BJ (cell line): ENCODE results near the gene C6orf89. TPM values are rescaled to one million over a fixed set of nuclear protein-coding genes. Genes with fewer than 3 reads are reported as not detected.

Source experiments
- CTCF ChIA-PET: fragments of 350-600 bp; formaldehyde crosslinking; extraction: SDS; loops from one replicate; lab custom pipeline; 2021; ENCODE audit warnings: antibody characterized with exemption, inconsistent platforms; lab: Yijun Ruan, JAX
- POLR2A ChIA-PET: fragments of 300-600 bp; sonication (Branson Sonifier 250); formaldehyde crosslinking; extraction: SDS; loops from one replicate; lab custom pipeline; 2021; ENCODE audit warnings: antibody characterized with exemption; lab: Charles Lee
- DNase-seq: peaks from one replicate; pipeline ENCODE4 v3.0.0-alpha.2; 2011; ENCODE audit warnings: low read depth
- H3K27me3 ChIP-seq: 2 replicates; pipeline ENCODE4 v1.6.0; 2011; ENCODE audit warnings: low read length; ENCODE audit not compliant: control insufficient read depth, insufficient read depth
- H3K36me3 ChIP-seq: 2 replicates; pipeline ENCODE4 v1.5.1; 2011; ENCODE audit warnings: low read length; ENCODE audit not compliant: control insufficient read depth, insufficient read depth
- H3K4me3 ChIP-seq: 2 replicates; pipeline ENCODE4 v1.5.1; 2011; ENCODE audit warnings: low read depth, mild to moderate bottlenecking, control low read depth, low read length
- CTCF ChIP-seq: IDR thresholded peaks from 2 replicates; pipeline ENCODE4 v1.5.1; 2011; ENCODE audit warnings: low read depth, mild to moderate bottlenecking, control low read depth, inconsistent platforms, low read length, moderate library complexity; ENCODE audit not compliant: insufficient read depth
- polyA plus RNA-seq: library from polyadenylated mRNA; depleted of rRNA; stranded (reverse); fragments of >200 nt; gene quantifications from 2 replicates; pipeline ENCODE4 v1.2.3, GENCODE V29; 2011

Gene C6orf89
- polyA plus RNA-seq, 1 experiment = 66.0 TPM

- ChIA-PET POLR2A (no interaction called here), CTCF (interaction anchor here (0.7 to 1.2 kb wide), 3 partner anchors 30 to 313 kb away, joined by 3 to 5 read pairs (median 3); no protein-coding TSS in a partner anchor)
- Histone ChIP-seq H3K36me3 (peaks cover 3% of the 10 kb centered on the region), H3K4me3 (no peak overlapping the region), H3K27me3 (no peaks in the 10 kb centered on the region)
- no peak for DNase-seq
- TF ChIP-seq CTCF = no peak
Measured at GRCh38 chr6:36906539-36907325, 21.0 kb downstream of the C6orf89 start.

- Histone ChIP-seq H3K36me3 (peaks cover 3% of the 10 kb centered on the region), H3K27me3 (no peaks in the 10 kb centered on the region), H3K4me3 (no peak overlapping the region)
- CTCF ChIA-PET = interaction anchor here (0.6 kb wide), 1 partner anchor 28 kb away, joined by 4 read pairs; no protein-coding TSS in a partner anchor
- POLR2A ChIA-PET = no interaction called here
- no peak for TF ChIP-seq CTCF
- DNase-seq = no peak
Measured at GRCh38 chr6:36907781-36908180, 22.0 kb downstream of the C6orf89 start.

- TF ChIP-seq CTCF = no peak
- H3K4me3 ChIP-seq = no peak overlapping the region
- POLR2A ChIA-PET = no interaction called here
- no peak for DNase-seq
- CTCF ChIA-PET = interaction anchor here (0.7 kb wide), 1 partner anchor 24 kb away, joined by 3 read pairs; no protein-coding TSS in a partner anchor
- peaks cover 3% of the 10 kb centered on the region for H3K36me3 ChIP-seq
- H3K27me3 ChIP-seq = no peaks in the 10 kb centered on the region
Measured at GRCh38 chr6:36908747-36909146, 23.0 kb downstream of the C6orf89 start.

- DNase-seq = no peak
- Histone ChIP-seq H3K4me3 (no peak overlapping the region), H3K36me3 (peaks cover 6% of the 10 kb centered on the region), H3K27me3 (no peaks in the 10 kb centered on the region)
- CTCF ChIA-PET = interaction anchor here (0.8 to 3.0 kb wide), 4 partner anchors 15 to 146 kb away, joined by 3 to 18 read pairs (median 3); partner anchors contain the start of gene C6orf89
- POLR2A ChIA-PET = no interaction called here
- no peak for TF ChIP-seq CTCF
Measured at GRCh38 chr6:36912030-36912454, 26.3 kb downstream of the C6orf89 start.

GRCh38 chr6:36912586-36912985 is 26.8 kb downstream of the C6orf89 start:
- H3K27me3 ChIP-seq = no peaks in the 10 kb centered on the region
- H3K36me3 ChIP-seq = peaks cover 6% of the 10 kb centered on the region
- DNase-seq = peak; percentile 84
- H3K4me3 ChIP-seq = no peak overlapping the region
- ChIA-PET POLR2A (interaction anchor here (0.5 kb wide), 1 partner anchor 9 kb away, joined by 3 read pairs; no protein-coding TSS in a partner anchor), CTCF (interaction anchor here (0.8 to 3.0 kb wide), 4 partner anchors 14 to 147 kb away, joined by 3 to 18 read pairs (median 3); partner anchors contain the start of gene C6orf89)
- no peak for TF ChIP-seq CTCF
